MM.1S (cell line): ENCODE results near the gene RAB9A.

Experiments
- DNase-seq: peaks from one replicate; pipeline ENCODE4 v3.0.0-alpha.2; 2015
- H2AFZ ChIP-seq: fragments of 300-600 bp; sonication (generic); 2 replicates; pipeline ENCODE4 v1.6.0; 2016; ENCODE audit warnings: antibody characterized with exemption, low read length
- H3F3A ChIP-seq: fragments of 300-600 bp; sonication (generic); 2 replicates; pipeline ENCODE4 v1.6.1; 2016; ENCODE audit warnings: mild to moderate bottlenecking, antibody characterized with exemption, low read length, moderate library complexity, mixed read lengths; ENCODE audit not compliant: insufficient read depth
- H3K27ac ChIP-seq: fragments of 300-600 bp; sonication (generic); 2 replicates; pipeline ENCODE4 v1.5.1; 2016; ENCODE audit warnings: mild to moderate bottlenecking, low read length
- H3K27me3 ChIP-seq: fragments of 300-600 bp; sonication (generic); replicated peaks from 2 replicates; pipeline ENCODE4 v1.6.0; 2016; ENCODE audit warnings: low read length; ENCODE audit not compliant: insufficient read depth
- H3K36me3 ChIP-seq: fragments of 300-600 bp; sonication (generic); replicated peaks from 2 replicates; pipeline ENCODE4 v1.6.1; 2016; ENCODE audit warnings: mild to moderate bottlenecking, low read length, mixed read lengths; ENCODE audit not compliant: insufficient read depth
- H3K4me1 ChIP-seq: fragments of 300-600 bp; sonication (generic); 2 replicates; pipeline ENCODE4 v1.6.1; 2016; ENCODE audit warnings: low read length, mixed read lengths
- H3K4me2 ChIP-seq: fragments of 300-600 bp; sonication (generic); 2 replicates; pipeline ENCODE4 v1.6.0; 2016; ENCODE audit warnings: low read depth, low read length
- H3K4me3 ChIP-seq: fragments of 300-600 bp; sonication (generic); 2 replicates; pipeline ENCODE4 v1.5.1; 2016; ENCODE audit warnings: low read length, mixed read lengths
- H3K79me2 ChIP-seq: fragments of 300-600 bp; sonication (generic); 2 replicates; pipeline ENCODE4 v1.6.1; 2016; ENCODE audit warnings: mixed run types, low read length, mixed read lengths
- H3K9ac ChIP-seq: fragments of 300-600 bp; sonication (generic); 2 replicates; pipeline ENCODE4 v1.6.1; 2016; ENCODE audit warnings: low read length, mixed read lengths
- H3K9me2 ChIP-seq: fragments of 300-600 bp; sonication (generic); replicated peaks from 2 replicates; pipeline ENCODE4 v1.6.1; 2016; ENCODE audit warnings: mild to moderate bottlenecking, low read length, mixed read lengths; ENCODE audit not compliant: insufficient read depth
- H3K9me3 ChIP-seq: fragments of 300-600 bp; sonication (generic); replicated peaks from 2 replicates; pipeline ENCODE4 v1.6.1; 2016; ENCODE audit warnings: mild to moderate bottlenecking, low read length, mixed read lengths; ENCODE audit not compliant: insufficient read depth
- H4K20me1 ChIP-seq: fragments of 300-600 bp; sonication (generic); 2 replicates; pipeline ENCODE4 v1.6.1; 2016; ENCODE audit warnings: mild to moderate bottlenecking, low read length, moderate library complexity, mixed read lengths; ENCODE audit not compliant: insufficient read depth
- EZH2 ChIP-seq: fragments of 300-600 bp; sonication (generic); optimal IDR thresholded peaks from 2 replicates; pipeline ENCODE3; 2017; ENCODE audit warnings: low read depth, mild to moderate bottlenecking, antibody characterized with exemption, low read length, mixed read lengths
- EZH2phosphoT487 ChIP-seq: fragments of 300-600 bp; sonication (generic); IDR thresholded peaks from 2 replicates; pipeline ENCODE4 v1.6.1; 2018; ENCODE audit warnings: antibody characterized with exemption, low read length
- TF ChIP-seq, protein P1 (sequence below): fragments of 300-600 bp; sonication (generic); IDR thresholded peaks from 2 replicates; pipeline ENCODE4 v1.5.1; 2016; ENCODE audit warnings: antibody characterized with exemption, low read length, mixed read lengths

Gene RAB9A

DNA sequence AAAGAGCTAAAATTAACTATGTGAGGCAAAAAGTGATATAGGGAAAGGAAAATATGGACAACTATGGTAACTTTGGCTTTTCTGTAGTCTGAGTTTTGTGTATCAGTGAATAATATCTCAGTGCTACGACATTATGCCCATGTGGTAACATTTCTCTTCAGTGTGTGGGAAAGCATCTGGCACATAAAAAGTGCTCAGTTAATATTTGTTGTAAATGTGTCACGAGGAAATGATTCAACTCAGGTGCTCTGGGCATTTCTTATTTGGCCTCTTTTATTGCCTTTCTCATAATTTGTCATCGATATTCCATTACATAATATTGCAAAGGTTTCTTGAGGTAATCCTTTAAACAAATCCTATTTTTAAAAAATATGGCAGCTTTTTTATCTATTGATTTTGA lies 63.2 kb downstream of the RAB9A start:
- no peaks in the 10 kb centered on the region for H3K79me2 ChIP-seq
- no peak overlapping the region for H3K9ac ChIP-seq
- H3F3A ChIP-seq, result peaks cover 12% of the 10 kb centered on the region; the same call in 1 of the 2 replicates
- H3K9me3 ChIP-seq, result no peaks in the 10 kb centered on the region
- peak overlapping the region; percentile 27; the same call in 1 of the 2 replicates for H3K4me2 ChIP-seq
- no peak for TF ChIP-seq EZH2phosphoT487
- no peak for TF ChIP-seq EZH2
- TF ChIP-seq, protein P1, sequence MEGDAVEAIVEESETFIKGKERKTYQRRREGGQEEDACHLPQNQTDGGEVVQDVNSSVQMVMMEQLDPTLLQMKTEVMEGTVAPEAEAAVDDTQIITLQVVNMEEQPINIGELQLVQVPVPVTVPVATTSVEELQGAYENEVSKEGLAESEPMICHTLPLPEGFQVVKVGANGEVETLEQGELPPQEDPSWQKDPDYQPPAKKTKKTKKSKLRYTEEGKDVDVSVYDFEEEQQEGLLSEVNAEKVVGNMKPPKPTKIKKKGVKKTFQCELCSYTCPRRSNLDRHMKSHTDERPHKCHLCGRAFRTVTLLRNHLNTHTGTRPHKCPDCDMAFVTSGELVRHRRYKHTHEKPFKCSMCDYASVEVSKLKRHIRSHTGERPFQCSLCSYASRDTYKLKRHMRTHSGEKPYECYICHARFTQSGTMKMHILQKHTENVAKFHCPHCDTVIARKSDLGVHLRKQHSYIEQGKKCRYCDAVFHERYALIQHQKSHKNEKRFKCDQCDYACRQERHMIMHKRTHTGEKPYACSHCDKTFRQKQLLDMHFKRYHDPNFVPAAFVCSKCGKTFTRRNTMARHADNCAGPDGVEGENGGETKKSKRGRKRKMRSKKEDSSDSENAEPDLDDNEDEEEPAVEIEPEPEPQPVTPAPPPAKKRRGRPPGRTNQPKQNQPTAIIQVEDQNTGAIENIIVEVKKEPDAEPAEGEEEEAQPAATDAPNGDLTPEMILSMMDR, result no peak
- no peak overlapping the region for H2AFZ ChIP-seq
- no peaks in the 10 kb centered on the region for H4K20me1 ChIP-seq
- H3K27me3 ChIP-seq, result no peaks in the 10 kb centered on the region
- no peaks in the 10 kb centered on the region for H3K9me2 ChIP-seq
- H3K4me3 ChIP-seq, result no peak overlapping the region
- no peaks in the 10 kb centered on the region for H3K36me3 ChIP-seq
- peaks cover 31% of the 10 kb centered on the region for H3K4me1 ChIP-seq
- peak overlapping the region; percentile 33; the same call in 1 of the 2 replicates for H3K27ac ChIP-seq
- DNase-seq, result no peak

DNA sequence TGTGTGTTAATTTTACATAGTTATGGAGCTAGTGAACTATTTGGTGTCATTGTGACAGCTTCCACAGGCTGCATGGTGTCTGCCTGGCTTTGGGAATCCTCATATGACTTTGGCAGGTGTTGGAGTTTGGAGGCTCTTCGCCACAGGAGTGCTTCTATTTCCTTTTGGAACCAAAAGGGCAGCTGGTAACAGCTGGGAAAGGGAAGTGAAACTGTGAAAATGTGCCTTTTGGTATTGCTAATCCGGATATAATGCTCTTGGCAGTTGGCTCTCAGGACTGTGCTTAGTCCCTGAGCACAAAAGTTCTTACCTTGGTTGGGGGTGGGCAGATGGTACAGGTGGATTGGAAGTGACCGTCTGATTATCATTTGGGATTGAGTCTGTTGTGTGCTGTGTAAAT lies 63.7 kb downstream of the RAB9A start:
- H4K20me1 ChIP-seq, result no peaks in the 10 kb centered on the region
- H3K4me1 ChIP-seq, result peaks cover 31% of the 10 kb centered on the region
- H3K9me3 ChIP-seq, result no peaks in the 10 kb centered on the region
- H3K4me2 ChIP-seq, result peak overlapping the region; percentile 27; the same call in 1 of the 2 replicates
- H3K9me2 ChIP-seq, result no peaks in the 10 kb centered on the region
- no peak overlapping the region for H3K9ac ChIP-seq
- H3K79me2 ChIP-seq, result no peaks in the 10 kb centered on the region
- DNase-seq, result peak; percentile 15
- peaks cover 12% of the 10 kb centered on the region; the same call in 1 of the 2 replicates for H3F3A ChIP-seq
- TF ChIP-seq EZH2phosphoT487 (no peak), EZH2 (no peak)
- TF ChIP-seq, protein P1, result no peak
- H3K27ac ChIP-seq, result peak overlapping the region; percentile 33; the same call in 1 of the 2 replicates
- H3K4me3 ChIP-seq, result no peak overlapping the region
- H2AFZ ChIP-seq, result no peak overlapping the region
- H3K36me3 ChIP-seq, result no peaks in the 10 kb centered on the region
- no peaks in the 10 kb centered on the region for H3K27me3 ChIP-seq

DNA sequence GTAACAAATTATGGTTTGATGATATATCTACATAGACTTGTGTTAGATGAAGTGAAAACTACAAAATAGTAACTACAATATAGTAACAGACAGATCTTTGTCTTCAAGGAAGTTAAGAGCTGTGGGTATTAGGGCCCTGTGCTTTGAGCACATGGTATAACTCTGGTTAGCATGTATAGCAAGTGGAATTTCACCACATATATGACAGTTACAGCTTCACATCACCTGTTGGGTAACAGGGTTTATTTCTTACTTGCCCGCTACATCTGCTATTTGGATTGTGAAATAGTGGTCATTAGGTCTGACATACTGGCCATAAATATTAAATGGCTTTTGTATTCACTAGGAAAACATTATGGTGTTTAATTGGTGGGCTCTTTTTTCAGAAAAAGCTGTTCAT lies 65.8 kb downstream of the RAB9A start:
- Histone ChIP-seq H3K4me3 (no peak overlapping the region), H3K9me2 (no peaks in the 10 kb centered on the region), H3K9ac (no peak overlapping the region), H3K4me1 (peaks cover 47% of the 10 kb centered on the region), H4K20me1 (no peaks in the 10 kb centered on the region), H3F3A (peaks cover 27% of the 10 kb centered on the region; the same call in 1 of the 2 replicates), H3K27me3 (no peaks in the 10 kb centered on the region), H3K9me3 (no peaks in the 10 kb centered on the region), H3K4me2 (no peak overlapping the region), H3K36me3 (no peaks in the 10 kb centered on the region; the same call in 1 of the 2 replicates), H3K79me2 (no peaks in the 10 kb centered on the region), H3K27ac (no peak overlapping the region), H2AFZ (no peak overlapping the region)
- DNase-seq, result no peak
- TF ChIP-seq, protein P1, result no peak
- TF ChIP-seq EZH2phosphoT487 (no peak), EZH2 (no peak)
